Activated T-helper 9 cell treated with anti-CD3 and anti-CD28 coated beads, Interleukin-2, amount 50 U/mL, for 16 hours (primary cell): ENCODE measurements around the gene FLT1.

ENCODE experiments used
- DNase-seq: peaks from one replicate; pipeline ENCODE4 v3.0.0-alpha.2; 2020; ENCODE audit warnings: low read depth

FLT1 gene, protein sequence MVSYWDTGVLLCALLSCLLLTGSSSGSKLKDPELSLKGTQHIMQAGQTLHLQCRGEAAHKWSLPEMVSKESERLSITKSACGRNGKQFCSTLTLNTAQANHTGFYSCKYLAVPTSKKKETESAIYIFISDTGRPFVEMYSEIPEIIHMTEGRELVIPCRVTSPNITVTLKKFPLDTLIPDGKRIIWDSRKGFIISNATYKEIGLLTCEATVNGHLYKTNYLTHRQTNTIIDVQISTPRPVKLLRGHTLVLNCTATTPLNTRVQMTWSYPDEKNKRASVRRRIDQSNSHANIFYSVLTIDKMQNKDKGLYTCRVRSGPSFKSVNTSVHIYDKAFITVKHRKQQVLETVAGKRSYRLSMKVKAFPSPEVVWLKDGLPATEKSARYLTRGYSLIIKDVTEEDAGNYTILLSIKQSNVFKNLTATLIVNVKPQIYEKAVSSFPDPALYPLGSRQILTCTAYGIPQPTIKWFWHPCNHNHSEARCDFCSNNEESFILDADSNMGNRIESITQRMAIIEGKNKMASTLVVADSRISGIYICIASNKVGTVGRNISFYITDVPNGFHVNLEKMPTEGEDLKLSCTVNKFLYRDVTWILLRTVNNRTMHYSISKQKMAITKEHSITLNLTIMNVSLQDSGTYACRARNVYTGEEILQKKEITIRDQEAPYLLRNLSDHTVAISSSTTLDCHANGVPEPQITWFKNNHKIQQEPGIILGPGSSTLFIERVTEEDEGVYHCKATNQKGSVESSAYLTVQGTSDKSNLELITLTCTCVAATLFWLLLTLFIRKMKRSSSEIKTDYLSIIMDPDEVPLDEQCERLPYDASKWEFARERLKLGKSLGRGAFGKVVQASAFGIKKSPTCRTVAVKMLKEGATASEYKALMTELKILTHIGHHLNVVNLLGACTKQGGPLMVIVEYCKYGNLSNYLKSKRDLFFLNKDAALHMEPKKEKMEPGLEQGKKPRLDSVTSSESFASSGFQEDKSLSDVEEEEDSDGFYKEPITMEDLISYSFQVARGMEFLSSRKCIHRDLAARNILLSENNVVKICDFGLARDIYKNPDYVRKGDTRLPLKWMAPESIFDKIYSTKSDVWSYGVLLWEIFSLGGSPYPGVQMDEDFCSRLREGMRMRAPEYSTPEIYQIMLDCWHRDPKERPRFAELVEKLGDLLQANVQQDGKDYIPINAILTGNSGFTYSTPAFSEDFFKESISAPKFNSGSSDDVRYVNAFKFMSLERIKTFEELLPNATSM (N-terminal part only)

DNA sequence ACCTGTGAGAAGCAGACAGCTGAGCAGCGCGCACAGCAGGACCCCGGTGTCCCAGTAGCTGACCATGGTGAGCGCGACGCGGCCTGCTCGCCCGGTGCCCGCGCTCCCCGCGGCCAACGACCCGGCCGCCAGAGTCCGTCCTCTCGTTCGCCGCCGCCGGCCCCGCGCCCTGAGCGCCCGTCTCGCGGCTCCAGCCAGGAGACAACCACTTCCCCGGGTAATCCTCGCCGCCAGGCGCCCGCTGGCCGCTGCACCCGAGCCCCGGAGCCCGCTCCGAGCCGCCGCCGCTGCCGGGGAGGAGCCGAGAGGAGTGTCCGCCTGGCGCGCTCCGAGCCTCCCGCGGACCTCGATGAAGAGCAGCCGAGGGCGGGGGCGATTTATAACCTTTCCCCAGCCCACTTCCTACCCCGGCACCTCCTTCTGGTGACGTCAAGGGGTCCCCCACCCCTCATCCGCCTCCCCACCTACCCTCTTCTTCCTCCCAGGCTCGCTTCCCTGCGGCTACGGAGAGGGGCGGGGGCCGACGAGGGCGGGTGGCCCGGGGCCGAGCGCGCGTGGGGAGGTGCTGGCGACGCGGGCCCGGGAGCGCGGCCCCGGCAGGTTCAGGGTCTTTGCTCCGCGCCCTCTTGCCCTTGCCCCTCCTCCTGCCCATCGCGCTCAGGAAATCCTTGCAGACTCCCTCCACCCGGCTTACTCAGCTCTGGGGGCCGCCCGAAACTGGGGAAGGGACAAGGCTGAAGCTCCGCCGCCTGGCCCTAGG is at the start of gene FLT1:
TSS of gene FLT1 (minus strand) at position 351 of the 760 bp plus-strand sequence. CDS start at position 66, 285 bp downstream.
- DNase-seq = no peak

DNA sequence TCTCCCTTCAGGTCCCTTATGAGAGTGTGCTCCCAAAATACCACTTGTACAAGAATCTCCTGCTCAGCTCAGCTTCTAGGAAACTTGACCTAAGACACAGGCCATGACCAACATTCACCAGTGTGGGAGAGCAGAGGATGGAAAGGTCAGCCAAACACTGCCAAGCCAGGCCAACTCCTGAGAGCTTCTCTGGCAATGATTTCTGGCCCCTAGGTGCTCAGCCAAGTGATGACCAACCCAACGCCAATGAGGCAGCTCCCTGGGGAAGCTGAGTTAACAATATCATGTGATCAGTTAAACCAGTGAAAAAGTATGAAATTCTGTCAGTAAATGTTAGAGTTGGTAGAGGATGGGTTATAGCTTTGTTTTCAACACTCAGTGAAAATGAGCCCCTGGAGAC is 49.1 kb upstream of the FLT1 start:
- no peak for DNase-seq

DNA sequence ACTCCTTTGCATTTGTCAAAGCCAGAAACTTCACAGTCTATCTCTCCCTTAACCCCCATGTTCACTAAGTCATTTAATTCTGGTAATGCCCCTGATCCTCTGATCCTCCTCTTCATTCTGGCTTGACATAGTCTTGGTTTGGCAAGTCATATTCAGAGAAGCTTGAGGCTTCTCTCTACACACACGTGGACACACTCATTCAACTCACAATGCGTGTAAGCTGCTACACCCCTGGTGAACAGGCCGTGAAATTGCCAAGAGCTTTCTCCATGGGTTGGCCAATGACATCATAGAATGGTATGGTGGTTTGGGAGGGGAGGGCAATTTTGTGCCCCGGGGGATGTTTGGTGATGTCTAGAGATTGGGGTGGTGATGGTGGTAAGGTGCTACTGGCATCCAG is 47.9 kb upstream of the FLT1 start:
- no peak for DNase-seq

DNA sequence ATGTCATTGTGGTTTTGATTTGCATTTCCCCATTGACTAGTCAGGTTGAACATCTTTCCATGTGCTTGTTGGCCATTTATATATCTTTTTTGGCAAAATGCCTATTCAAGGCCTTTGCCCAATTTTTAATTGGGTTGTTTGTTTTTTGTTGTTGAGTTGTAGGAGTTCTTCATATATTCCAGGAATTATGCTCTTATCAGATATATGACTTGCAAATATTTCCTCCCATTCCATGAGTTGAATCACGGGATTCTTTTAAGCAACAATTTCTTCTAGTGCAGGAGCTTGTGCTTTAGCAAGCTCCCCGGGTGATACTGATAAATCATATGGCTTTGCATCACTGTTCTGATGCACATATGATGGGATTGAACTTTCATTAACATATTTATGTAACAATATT is 47.0 kb upstream of the FLT1 start:
- no peak for DNase-seq

DNA sequence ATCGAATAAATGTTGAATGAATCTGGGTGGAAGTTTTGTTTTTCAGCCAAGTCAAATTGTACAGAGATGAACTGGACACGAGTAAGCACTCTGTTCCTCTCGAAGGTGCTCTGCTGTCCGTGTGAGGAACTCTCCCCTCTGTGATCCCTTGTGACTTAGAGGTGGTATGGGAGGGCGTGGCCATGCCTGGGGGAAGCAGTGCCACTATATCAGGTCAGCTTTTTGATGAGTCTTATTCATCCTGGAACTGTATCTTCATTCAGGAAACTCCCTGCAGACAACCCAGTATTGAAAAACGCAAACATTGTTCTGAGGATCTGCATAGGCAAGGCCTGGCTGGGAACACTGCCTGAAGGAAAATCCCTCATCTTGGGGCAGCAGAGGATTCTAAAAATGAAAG is 45.7 kb upstream of the FLT1 start:
- no peak for DNase-seq

DNA sequence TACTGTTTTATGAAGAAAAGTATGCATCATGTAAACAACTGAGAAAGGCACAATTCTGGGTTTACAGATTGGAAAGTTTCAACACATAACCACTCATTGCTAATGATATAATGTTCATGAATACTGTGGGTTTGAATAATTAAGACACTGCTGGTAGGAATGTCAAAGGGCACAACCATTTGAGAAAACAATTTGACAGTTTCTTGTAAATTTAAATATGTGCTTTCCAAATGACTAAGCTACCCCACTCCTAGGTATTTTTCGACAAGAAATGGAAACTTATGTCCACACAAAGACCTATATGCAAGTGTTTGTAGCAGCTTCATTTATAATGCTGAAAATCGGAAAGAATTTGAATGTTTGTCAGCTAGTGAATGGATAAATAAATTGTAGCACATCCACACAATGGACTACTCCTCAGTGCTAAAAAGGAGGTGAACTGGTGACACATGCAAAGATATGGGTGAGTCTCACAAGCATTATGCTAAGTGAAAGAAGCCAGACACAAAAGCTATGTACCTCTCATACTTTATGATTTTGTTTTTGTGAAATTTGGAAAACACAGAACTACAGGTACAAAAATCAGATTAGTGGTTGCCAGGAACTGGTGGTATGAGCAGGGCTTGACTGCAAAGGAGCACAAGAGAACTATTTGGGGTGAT is 44.8 kb upstream of the FLT1 start:
- no peak for DNase-seq

DNA sequence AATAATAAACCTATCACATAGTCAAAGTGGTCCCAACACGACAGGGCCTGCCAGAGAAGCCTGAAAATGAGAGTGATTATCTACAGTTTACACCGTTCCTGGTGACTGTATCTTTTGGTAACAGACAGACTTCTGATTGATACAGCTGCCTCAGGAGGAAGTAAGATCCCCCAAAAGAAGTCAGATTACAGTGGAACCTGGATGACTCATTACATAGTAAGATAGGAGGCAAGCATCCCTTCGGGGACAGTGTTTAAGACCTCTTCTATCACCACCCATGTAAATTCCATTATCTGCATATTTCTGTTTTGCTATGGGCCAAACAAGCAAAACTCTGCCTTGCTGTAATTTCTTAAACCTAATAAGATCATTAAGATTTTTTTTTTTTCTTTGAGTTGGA is 44.0 kb upstream of the FLT1 start:
- no peak for DNase-seq

DNA sequence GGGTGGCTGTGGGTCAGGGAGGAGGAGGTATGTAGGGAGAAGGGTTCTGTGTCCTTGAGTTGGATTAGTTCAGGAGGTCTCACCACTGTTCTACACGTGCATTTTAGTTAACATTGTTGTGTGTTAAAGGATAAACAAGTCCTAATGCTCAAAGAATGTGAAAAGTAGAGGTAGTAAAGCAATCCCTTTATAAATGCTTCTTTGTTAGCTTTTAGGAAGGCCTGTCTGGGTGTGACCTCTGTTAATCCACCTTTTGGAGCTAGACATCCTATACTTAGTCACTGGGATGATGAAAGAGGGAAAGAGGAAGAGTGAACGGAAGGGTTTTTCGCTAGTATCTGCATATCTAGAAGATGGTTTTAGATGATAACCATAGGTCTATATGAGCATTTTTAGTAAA is 42.2 kb upstream of the FLT1 start:
- no peak for DNase-seq

DNA sequence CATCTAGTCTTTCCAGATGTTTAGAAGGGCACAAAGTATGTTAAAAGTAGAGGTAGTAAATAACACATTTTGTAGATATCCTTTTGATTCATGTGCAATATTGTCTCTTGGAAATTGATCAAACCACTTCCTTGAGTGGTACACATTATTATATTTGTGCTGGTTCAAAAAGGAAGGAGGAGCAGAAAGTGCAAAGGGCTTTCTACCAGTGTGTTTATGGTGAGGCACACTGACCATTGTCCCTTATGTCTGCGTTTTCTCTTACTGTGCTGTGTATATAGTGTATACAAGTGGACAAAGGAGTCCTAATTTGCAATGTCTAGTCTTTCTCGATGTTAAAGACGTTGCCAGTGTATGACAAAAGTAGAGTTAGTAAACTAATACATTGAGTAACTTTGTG is 41.4 kb upstream of the FLT1 start:
- no peak for DNase-seq

DNA sequence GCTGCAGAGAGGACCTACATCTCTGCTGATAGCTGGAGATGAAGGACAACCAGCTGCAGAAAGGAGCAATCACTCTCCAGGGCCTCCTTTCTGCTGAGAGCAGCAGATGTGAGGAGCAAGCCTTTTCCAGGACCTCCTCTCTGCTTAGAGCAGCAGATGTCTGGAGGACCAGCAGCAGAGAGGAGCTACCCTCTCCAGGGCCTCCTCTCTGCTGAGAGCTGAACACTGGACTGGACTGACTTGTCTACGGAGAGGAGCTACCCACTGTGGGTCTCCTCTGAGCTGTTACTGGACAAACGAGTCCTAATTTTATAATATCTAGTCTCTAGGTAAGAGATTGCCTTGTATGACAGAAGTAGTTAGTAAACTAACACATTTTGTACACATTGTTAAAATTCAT is 40.8 kb upstream of the FLT1 start:
- DNase-seq = no peak

DNA sequence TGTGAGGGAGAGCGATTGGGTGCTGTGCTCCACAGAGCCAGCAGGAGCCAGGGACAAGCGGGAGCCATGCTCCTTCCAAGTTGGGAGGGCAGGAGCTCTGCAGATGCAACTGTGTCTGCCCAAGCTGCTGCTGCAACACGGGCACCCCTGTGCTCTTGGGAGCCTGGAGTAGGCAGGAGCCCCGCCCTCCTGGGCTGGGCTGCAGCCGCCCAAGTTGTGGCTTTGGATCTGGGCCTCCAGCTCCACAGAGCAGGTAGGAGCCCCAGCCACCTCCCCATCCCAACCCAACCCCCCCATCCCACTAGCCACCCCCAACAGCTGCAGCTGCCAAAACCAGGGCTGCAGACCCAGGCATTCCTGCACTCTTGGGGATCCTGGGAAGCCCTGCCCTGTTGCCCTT is 39.9 kb upstream of the FLT1 start:
- no peak for DNase-seq

DNA sequence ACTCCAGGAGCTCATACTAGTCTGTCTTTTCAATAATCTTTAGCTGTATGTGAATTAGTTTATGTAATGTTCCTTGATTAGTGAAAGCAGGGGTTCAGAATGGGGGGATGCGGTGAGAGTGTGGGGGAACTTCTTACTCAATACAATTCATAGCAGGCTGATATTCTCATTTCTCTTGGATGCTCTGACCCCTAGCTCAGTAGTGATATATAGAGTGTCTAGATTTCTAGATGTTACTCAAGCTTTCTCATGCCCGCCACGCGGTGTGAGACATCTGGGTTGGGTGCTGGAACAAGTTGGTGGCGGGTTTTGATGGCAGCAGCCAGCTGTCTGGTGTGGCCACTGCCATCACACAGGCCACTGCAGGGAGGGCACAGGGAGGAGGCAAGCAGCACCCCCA is 39.3 kb upstream of the FLT1 start:
- no peak for DNase-seq

DNA sequence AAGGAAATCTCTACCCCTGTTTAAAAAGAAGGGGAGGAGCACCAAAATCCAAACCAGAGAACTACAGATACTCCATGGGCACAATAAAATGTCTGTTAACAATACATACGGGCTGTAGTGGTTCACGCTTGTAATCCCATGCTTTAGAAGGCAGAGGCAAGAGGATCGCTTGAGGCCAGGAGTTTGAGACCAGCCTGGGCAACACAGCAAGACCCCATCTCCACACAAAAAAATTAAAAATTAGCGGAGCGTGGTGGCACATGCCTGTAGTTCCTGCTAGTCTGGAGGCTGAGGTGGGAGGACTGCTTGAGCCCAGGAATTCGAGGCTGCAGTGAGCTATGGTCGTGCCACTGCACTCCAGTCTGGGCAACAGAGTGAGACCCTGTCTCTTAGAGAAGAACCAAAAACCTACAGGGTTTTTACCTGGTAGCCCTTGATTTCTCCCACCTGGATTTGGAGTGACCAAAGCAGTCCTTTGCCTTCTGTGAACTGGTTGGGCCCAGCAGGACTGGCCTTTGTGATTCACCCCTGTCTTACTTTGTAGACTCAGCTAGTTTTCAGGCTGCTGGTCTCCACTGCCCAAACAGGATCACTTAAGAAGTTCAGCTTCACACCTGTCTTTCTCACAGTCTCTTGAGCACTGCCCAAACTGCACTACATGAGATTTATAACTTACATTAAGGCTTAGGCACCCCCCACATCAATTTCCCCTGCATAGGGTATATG is 38.7 kb upstream of the FLT1 start:
- no peak for DNase-seq

DNA sequence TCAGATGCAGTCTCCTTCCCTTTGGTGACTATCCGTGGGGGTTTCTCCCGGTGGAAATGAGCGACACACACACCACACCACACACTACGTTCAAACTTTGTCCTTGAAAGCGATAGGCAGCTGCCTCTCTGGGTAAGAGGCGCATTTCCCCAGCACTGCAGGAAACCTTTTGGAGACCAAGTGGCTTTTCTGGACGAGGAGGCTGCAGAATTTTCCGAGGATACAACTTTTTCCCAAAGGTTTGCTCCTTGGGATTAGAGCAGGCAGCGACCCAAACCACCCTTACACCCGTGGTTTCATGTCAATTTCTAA is 38.2 kb upstream of the FLT1 start:
- no peak for DNase-seq

DNA sequence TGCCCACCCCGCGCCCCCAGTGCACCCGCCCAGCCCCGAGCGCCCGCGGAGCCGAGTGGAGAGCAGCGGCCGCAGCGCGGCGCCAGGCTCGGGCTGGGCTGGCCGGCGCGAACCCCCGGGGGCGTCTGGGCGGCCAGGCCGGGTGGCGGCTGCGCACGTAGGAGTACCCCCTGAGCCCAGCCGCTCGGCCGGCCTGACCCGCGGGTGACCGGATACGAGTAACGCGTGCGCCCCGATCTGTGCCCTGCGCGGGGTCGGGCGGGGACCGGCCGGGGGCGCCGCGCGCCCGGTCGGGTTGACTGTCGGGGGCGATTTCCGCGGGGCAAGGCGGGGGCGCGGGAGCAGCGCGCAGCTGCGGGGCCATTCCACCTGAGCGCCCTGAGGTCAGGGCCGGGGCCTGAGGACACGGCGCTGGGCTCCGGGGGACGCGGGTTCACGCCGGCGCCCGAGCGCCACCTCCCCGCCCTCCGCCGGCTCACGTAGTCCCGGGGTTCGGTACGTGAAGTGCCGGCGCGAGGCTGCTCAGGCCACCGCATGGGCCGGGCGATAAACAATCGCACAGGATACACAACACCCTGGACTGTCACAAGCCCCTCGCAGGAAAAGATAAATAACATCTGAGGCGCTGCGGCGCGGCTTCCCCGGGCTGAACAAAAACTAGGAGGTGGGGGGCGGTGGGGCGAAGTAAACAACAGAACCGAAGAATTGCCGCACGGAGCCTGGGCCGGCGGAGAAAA is 37.6 kb upstream of the FLT1 start:
- no peak for DNase-seq

DNA sequence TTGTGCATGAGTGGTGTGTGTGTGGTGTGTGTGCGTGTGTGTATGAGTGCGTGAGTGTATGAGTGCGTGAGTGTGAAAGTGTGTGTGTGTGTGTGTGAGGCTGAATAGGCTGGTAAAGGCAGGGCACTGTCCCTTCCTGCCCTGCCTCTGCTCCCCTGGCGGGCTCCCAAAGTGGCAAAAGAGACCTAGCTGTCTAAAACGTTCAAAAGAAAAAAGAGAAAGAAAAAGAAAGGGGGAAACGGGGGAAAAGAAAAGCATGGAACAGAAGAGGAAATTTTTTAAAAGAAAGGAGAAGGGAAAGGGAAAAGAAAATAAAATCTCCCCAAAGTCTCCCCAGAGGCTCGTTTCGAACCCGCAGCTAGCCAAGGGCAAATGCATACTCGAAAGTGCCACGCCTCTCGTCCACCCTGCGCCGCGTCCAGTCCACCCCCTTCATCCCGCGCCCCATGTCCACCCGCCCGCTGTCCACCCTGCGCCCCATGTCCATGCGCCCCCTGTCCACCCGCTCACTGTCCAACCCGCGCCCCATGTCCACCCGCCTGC is 37.0 kb upstream of the FLT1 start:
- DNase-seq = no peak

DNA sequence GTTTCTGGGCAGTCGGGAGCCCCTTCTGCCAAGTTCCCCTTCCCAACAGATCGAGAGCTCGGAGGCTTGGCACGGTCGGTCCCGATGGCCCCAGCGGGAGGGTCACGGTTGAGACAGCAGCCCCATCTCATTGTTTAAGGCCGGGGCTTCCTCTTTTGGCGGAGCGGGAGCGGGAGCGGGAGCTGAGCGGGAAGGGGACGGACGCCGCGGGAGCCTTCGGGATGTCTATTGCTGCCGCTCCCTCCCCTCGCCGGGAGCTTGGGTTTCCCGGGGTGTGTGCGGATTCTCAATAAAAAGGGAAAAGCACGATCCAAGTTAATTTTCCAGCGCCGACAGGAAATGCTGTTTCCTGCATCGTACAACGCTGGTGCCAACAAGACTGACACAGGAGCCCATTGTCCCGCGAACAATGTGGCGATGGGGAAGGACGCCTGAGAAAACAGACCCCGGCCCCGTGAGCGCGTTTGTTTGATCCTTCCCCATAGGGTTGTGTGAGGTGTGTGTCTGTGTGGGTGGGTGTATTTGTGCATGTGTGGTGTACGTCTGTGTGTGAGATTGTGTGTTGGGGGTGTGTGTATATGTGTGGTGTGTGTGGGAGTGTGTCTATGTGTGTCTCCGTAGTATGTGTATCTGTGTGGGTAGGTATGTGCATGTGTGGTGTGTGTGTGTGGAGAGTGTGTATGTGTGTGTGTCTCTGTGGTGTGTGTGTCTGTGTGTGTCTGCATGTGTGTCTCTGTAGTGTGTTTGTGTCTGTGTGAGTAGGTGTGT is 36.3 kb upstream of the FLT1 start:
- no peak for DNase-seq

DNA sequence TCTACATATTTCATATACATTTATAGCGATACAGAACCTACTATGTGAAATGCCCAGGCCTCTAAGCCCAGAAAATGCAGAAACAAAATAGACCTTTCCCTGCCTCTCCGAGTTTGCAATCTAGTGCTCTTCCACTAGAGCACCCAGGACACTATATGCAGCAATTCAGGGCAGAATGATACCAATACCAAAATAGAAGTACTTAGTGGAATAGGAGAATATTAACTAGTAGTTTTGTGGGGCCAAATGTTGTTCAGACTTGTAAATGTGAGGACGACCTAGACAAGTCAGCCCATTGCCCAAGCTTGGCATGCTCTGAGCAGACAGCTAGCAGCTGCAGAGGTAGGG is 35.8 kb upstream of the FLT1 start:
- no peak for DNase-seq

DNA sequence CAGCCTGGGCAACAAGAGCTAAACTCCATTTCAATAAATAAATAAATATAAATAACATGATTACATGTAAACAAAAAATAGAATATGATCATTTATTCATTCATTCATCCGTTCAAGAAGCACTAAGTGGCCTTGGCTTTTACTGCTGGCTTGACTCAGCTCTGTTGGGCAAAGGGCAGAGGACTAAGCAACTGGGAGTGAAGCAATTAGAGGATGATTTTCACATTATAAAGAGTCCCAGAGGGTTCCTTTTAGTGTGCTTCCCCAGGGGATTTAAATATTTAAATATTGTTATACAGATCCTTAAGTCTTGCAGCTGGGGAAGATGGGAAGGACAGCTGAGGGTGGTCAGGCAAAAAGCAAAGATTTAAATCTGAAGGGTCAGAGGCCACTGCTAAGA is 34.9 kb upstream of the FLT1 start:
- no peak for DNase-seq
